HG03045 (cell line): Measurements from ENCODE around the gene MS4A6A.
"Not testable (repeated sequence)": the region's sequence is repeated elsewhere in the genome, so short reads cannot be mapped to it uniquely, and the experiment has no call there.

ENCODE experiments used
- ATAC-seq: cut with Tn5 transposase; IDR thresholded peaks from one replicate; pipeline ENCODE4 v1.9.1; 2021; ENCODE audit warnings: mild to moderate bottlenecking, moderate library complexity; ENCODE audit not compliant: unreplicated experiment

The MS4A6A gene

GRCh38 chr11:60130496-60130895 lies 52.4 kb downstream of the MS4A6A start:
- ATAC-seq, result no peak

- no peak for ATAC-seq
Observed at GRCh38 chr11:60129853-60130252, 53.0 kb downstream of the MS4A6A start.

GRCh38 chr11:60128866-60129265 lies 54.0 kb downstream of the MS4A6A start:
- not testable (repeated sequence) for ATAC-seq

GRCh38 chr11:60128376-60128775 lies 54.5 kb downstream of the MS4A6A start:
- no peak for ATAC-seq

GRCh38 chr11:60127311-60127811 lies 55.5 kb downstream of the MS4A6A start:
- no peak for ATAC-seq

DNA sequence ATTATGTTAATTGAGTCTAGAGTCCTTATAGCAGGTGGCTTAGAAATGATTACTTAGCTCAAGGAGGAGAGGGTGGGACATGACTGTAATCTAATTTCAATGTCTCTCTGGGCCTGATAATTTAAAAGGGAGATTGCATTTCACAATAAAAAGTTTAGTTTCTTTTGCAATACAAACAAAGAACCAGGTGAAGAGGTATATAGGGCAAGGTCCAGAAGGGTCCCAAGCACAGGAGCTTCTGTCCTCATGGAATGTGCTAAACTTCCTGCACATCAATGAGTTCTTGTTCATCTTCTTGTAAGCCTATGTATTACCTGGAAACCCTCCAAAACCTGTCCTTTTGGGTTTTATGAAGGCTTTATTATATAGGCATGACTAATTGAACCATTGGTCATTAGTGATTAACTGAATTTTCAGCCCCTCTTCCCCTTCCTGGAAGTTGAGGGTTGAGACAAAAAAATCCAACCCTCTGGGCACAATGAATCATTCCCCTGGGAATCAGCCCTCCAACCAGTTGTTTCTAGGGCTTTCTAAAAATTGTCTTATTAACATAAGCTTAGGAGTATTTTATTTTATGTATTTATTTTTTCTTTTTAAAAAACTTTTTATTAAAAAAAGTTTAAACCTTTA lies 56.8 kb downstream of the MS4A6A start:
- ATAC-seq, result no peak

DNA sequence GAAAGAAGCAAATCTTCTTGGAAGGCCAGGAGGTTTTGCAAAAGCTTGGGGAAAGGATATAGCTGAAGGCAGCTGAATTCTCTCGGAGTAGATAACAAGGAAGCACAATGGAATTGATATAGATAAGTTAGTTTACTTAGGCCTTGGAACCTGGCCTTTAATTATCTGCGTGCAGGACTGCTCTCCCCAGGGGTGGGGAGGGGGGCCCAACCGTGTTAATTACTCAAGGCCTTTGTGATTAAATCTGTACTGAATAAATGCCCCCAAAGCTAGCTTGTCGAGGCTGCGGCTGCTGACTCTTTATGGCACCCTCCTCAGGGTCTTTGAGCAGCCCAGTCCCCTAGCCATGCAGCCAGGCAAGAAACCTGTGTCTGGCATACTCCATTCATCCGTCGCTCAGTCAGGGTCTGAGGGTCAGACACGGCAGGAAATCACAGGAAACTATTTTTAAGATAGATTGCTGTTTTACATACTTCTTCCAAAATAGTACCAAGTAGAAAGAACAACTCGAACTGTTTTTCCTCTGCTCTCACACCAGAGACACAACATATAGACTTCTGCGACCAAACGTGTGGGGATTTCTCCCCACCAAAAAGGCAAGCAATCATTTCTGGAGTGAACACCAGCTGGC lies 58.0 kb downstream of the MS4A6A start:
- no peak for ATAC-seq
